HG02571 (cell line): ENCODE data around the gene NOXO1.
"Not testable (repeated sequence)": the region's sequence is repeated elsewhere in the genome, so short reads cannot be mapped to it uniquely, and the experiment has no call there.

Source experiments
- ATAC-seq: cut with Tn5 transposase; IDR thresholded peaks from one replicate; pipeline ENCODE4 v1.9.1; 2021; ENCODE audit warnings: mild to moderate bottlenecking, moderate library complexity; ENCODE audit not compliant: unreplicated experiment

Gene NOXO1

GRCh38 chr16:1963806-1964505 lies 17.3 kb downstream of the NOXO1 start:
- peak; percentile 19 for ATAC-seq

GRCh38 chr16:1962161-1963153 lies 18.8 kb downstream of the NOXO1 start:
- not testable (repeated sequence) for ATAC-seq

DNA sequence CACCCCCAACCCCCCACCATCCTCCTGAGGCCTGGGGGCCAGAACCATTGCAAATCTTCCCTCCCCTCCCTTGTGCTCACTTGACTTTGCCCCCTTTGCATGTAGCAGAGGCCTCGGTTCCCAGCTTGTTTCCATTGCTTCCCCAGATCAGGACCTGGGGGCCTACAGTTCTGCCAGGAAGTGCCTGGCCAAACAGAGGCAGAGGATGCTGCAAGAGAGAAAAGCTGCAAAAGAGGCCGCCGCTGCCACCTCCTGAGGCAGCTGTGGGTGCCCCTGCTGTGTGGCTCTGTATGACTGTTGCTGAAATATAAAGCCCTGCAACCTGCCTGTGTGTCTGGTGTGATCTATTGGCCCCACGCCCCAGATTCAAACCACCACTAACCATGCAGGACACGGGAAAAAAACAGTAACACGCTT lies 19.6 kb downstream of the NOXO1 start:
- no peak for ATAC-seq

DNA sequence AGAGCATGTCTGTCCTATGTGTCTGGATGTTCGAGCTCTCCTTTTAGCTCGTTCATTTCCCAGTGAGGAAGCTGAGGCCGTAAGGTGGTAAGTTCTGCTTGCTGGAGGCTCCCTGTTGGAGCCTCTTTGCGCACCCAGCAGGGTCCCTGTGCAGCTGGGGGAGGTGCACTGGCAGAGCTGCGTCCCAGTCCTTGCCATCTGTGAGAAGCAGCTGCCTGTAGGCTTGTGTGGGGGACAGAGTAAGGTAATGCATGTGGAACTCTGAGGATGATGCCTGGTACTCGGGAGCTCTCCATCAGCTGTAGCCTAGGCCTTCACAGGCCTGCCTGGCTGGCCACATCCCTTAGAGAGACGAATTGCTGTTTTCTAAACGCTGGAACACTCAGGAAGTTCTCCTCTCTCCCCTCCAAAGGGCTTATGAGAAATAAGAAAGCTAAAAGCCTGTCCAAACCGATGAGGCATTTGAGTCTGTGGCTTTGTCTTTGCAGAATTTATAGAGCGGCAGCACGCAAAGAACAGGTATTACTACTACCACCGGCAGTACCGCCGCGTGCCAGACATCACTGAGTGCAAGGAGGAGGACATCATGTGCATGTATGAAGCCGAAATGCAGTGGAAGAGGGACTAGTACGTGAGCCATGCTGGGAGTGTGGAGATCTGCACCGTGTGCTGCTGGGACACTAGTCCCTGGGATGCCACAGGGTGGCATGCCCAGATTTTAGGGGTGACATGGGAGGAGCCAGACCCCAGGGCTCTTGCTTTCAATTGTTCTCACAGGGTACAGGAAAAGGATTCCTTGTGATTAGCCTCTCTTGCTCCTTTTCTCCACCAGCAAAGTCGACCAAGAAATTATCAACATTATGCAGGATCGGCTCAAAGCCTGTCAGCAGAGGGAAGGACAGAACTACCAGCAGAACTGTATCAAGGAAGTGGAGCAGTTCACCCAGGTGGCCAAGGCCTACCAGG lies 20.3 kb downstream of the NOXO1 start:
- no peak for ATAC-seq

GRCh38 chr16:1959269-1960039 lies 21.8 kb downstream of the NOXO1 start, which contains the start of gene NDUFB10:
Gene NDUFB10, plus strand, starts transcription at chr16:1959538. Its CDS starts 87 bp downstream, at chr16:1959625.
- ATAC-seq: peak; percentile 59

GRCh38 chr16:1958715-1959268 lies 22.5 kb downstream of the NOXO1 start:
- no peak for ATAC-seq

DNA sequence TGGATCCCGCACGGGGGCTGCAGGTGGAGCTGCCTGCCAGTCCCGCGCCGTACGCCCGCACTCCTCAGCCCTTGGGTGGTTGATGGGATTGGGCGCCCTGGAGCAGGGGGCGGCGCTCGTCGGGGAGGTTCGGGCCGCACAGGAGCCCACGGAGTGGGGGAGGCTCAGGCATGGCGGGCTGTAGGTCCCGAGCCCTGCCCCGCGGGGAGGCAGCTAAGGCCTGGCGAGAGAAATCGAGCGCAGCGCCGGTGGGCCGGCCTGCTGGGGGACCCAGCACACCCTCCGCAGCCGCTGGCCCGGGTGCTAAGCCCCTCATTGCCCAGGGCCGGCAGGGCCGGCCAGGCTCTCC lies 23.2 kb downstream of the NOXO1 start:
- not testable (repeated sequence) for ATAC-seq

DNA sequence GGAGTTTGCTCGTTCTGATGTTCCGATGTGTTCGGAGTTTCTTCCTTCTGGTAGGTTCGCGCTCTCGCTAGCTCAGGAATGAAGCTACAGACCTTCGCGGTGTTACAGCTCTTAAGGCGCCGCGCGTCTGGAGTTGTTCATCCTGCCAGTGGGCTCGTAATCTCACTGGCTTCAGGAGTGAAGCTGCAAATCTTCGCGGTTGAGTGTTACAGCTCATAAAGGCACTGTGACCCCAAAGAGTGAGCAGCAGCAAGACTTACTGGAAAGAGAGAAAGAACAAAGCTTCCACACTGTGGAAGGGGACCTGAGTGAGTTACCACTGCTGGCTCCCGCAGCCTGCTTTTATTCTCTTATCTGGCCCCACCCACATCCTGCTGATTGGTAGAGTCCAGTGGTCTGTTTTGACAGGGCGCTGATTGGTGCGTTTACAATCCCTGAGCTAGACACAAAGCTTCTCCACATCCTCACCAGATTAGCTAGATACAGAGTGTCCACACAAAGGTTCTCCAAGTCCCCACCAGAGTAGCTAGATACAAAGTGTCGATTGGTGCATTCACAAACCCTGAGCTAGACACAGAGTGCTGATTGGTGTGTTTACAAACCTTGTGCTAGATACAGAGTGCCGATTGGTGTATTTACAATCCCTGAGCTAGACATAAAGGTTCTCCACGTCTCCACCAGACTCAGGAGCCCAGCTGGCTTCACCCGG lies 23.7 kb downstream of the NOXO1 start:
- not testable (repeated sequence) for ATAC-seq

DNA sequence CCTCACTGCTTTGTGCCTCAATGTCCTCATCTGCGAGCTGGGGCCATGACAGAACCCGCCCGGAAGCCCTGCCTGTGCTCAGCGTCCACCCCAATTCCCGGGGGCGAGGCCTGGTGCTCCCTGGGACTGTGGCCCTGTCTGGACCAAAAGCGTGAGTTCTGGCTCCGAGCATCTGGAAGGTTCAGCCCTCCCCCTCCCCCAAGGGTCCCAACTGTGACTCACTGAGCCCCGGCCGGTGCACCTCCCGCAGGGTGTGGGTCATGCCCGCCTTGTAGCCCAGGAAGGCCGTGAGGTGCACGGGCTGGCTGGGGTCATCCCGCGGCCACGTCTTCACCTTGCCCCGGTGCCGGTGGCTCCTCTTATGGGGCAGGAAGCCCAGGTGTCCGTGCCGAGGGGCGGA lies 27.5 kb downstream of the NOXO1 start:
- ATAC-seq: no peak

- ATAC-seq: no peak
Observed at GRCh38 chr16:1950559-1950958, 30.7 kb downstream of the NOXO1 start.

GRCh38 chr16:1950047-1950446 lies 31.2 kb downstream of the NOXO1 start:
- ATAC-seq: no peak

DNA sequence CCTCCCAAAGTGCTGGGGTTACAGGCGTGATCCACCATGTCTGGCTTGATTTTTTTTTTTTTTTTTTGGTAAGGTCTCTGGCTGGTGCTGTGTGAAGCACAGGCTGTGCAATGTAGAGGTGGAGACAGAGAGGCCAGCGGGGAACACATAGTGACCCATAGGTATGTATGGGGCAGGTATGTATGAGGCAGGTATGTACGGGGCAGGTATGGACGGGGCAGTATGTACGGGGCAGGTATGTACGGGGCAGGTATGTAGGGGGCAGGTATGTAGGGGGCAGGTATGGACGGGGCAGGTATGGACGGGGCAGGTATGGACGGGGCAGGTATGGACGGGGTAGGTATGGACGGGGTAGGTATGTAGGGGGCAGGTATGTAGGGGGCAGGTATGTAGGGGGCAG lies 31.8 kb downstream of the NOXO1 start:
- no peak for ATAC-seq

GRCh38 chr16:1947369-1947670 lies 33.9 kb downstream of the NOXO1 start:
- no peak for ATAC-seq

DNA sequence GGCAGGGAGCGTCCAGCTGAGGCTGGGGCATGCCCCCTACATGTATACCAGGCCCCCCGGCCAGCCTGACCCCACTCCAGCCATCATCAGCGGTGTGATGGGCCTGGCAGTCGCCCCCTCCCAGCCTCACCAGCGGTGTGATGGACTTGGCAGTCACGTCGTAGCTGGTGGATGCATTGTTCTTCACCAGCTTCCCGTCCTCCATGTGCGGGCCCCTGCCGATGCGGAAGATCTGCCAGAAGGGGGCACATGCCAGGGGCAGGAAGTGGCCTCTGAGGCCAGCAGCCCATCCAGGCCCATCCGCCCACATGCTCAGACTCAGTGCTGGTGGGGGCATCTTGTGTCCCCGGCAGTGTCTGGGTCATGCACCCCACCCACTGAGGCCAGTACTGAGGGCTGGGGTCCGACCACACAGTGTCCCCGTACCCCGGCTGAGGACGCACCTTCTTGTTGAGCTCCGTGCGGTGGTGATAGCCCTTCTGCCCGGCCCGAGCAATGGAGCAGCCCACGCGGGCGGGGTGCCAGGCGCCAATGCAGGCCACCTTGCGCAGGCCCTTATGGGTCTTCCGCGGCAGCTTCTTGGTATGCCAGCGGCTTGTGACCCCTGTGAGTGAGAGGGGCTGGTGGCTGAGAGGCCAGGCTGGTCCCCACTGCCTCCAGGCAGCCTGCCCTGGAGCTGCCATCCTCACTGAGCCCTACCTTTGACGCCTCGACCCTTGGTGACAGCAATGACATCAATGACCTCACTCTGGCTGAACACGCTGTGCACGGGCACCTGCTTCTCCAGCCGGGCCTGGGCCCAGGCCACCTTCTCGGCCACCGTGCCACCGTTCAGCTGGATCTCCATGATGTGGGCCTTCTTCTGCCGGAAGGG lies 34.5 kb downstream of the NOXO1 start:
- ATAC-seq: no peak

DNA sequence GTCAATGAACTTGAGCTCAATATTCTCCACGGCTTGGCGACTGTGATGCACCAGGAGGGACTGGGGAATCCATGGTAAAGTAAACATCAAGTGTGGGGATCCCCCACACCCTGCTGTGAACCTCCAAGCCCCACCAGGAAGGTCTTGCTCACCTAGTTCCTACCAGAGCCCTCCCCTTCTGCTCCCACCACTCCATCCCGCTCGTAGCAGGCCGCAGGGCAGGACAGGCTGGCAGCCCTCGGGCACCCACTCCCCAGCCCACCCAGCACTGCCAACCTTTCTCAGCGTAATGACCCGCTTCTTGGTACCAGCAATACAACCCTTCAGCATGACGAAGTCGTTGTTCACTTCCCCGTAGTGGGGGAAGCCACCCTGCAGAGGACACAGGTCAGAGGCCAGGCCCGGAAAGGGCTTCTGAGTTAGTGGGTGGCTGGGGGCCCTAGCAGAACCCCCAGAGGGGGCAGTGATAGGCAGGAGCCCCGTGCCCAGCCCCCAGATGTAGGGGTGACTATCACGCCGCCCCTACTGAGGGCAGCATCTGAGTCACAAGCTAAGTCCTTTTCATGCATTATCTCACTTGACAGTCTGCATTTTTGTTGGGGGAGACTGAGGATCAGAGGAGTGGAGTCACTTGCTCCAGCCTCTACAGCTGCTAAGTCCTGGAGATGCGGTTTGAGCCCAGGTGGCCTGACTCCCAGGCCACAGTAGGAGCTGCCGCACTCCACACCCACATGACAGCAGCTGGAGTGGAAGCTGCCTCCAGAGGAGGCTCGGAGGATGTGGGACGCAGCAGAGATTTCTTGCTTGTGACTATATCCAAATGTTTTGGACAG lies 35.5 kb downstream of the NOXO1 start:
- no peak for ATAC-seq

- no peak for ATAC-seq
Observed at GRCh38 chr16:1944612-1945199, 36.6 kb downstream of the NOXO1 start.
